ENCODE data around the gene STAT5A. TPM values are rescaled to one million over a fixed set of nuclear protein-coding genes. Genes with fewer than 3 reads are reported as not detected.
A peak's percentile ranks its signal among the peaks of the same experiment; 100 is the strongest.

STAT5A gene
- total RNA-seq, 1 experiment from 2014 or later = 6.4 TPM

- Histone ChIP-seq H3K4me1 (ENCODE audit: insufficient read depth, low read length) (peaks cover 9% of the 10 kb centered on the region), H2BK15ac (ENCODE audit: low read depth, low read length) (no peak overlapping the region), H3K4ac (ENCODE audit: low read depth, low read length) (no peak overlapping the region), H3K23me2 (ENCODE audit: insufficient read length, low read depth, low read length, poor library complexity, severe bottlenecking) (peaks cover 12% of the 10 kb centered on the region), H2BK5ac (ENCODE audit: insufficient read length, low read length) (no peak overlapping the region), H4K91ac (ENCODE audit: insufficient read length, low read depth, low read length) (no peak overlapping the region), H3K79me1 (ENCODE audit: insufficient read depth, low read depth, low read length, poor library complexity, severe bottlenecking) (peaks cover 3% of the 10 kb centered on the region), H3K18ac (ENCODE audit: insufficient read length, low read depth, low read length) (no peak overlapping the region), H3K14ac (ENCODE audit: insufficient read depth, low read length) (no peak overlapping the region), H3K9me3 (ENCODE audit: control insufficient read depth, low read depth, low read length) (no peaks in the 10 kb centered on the region), H3T11ph (ENCODE audit: low read length) (no peak overlapping the region), H2BK12ac (ENCODE audit: insufficient read length, low read depth, low read length) (no peak overlapping the region), H4K8ac (replicated peaks; ENCODE audit: insufficient read length, low read depth, low read length) (no peak overlapping the region), H3K9ac (ENCODE audit: extremely low read depth, insufficient read length, low read length) (no peak overlapping the region), H3K4me2 (ENCODE audit: insufficient read depth, insufficient read length, low read length) (no peak overlapping the region), H3K23ac (ENCODE audit: insufficient read length, low read depth, low read length) (no peak overlapping the region), H3K27me3 (ENCODE audit: insufficient read depth, low read length) (no peaks in the 10 kb centered on the region), H2BK120ac (ENCODE audit: low read depth, low read length, poor library complexity, severe bottlenecking) (no peak overlapping the region), H4K20me1 (ENCODE audit: control insufficient read depth, insufficient read depth, insufficient read length) (no peaks in the 10 kb centered on the region), H3K56ac (ENCODE audit: insufficient read length, low read depth, low read length) (no peak overlapping the region), H3K27ac (ENCODE audit: insufficient read length, low read depth, low read length) (no peak overlapping the region), H2BK20ac (ENCODE audit: low read depth, low read length, poor library complexity, severe bottlenecking) (no peak overlapping the region), H2AFZ (ENCODE audit: low read length) (no peak overlapping the region), H3K79me2 (ENCODE audit: insufficient read depth, low read length) (peaks cover 4% of the 10 kb centered on the region; the same call in 1 of the 2 replicates), H4K5ac (ENCODE audit: insufficient read length, low read depth, low read length) (no peak overlapping the region), H2AK5ac (ENCODE audit: insufficient read length, low read length) (no peak overlapping the region)
- Mint-ChIP-seq H3K4me3 (peak overlapping the region; percentile 90 to 94; a peak in 4 of 5 replicates), H3K9me3 (no peaks in the 10 kb centered on the region; a peak in 1 of 5 replicates), H3K36me3 (ENCODE audit: insufficient read depth in 1 of 3, low read depth in 3 of 3) (no peaks in the 10 kb centered on the region; a peak in 2 of 7 replicates), H3K27ac (0 out of 7 replicates have a peak overlapping the region, but pooled peaks of 1 of the 3 experiments have one; percentile 6), H3K27me3 (ENCODE audit: low read depth) (peaks cover 4% of the 10 kb centered on the region), H3K4me1 (peaks cover 44 to 47% of the 10 kb centered on the region in 2 experiments)
- no CpG with 5 or more reads among the region's 3 CpGs for WGBS (ENCODE audit: extremely low coverage, insufficient read length, low lambda C conversion rate)
- no peak for DNase-seq
- TF ChIP-seq, protein P1, sequence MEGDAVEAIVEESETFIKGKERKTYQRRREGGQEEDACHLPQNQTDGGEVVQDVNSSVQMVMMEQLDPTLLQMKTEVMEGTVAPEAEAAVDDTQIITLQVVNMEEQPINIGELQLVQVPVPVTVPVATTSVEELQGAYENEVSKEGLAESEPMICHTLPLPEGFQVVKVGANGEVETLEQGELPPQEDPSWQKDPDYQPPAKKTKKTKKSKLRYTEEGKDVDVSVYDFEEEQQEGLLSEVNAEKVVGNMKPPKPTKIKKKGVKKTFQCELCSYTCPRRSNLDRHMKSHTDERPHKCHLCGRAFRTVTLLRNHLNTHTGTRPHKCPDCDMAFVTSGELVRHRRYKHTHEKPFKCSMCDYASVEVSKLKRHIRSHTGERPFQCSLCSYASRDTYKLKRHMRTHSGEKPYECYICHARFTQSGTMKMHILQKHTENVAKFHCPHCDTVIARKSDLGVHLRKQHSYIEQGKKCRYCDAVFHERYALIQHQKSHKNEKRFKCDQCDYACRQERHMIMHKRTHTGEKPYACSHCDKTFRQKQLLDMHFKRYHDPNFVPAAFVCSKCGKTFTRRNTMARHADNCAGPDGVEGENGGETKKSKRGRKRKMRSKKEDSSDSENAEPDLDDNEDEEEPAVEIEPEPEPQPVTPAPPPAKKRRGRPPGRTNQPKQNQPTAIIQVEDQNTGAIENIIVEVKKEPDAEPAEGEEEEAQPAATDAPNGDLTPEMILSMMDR (conservative IDR thresholded peaks at IDR 0.05) = no peak
Measured at GRCh38 chr17:42274253-42274542, 14.1 kb upstream of the STAT5A start.
